Measurements from ENCODE around the gene MAP3K15. TPM values are rescaled to one million over a fixed set of nuclear protein-coding genes. Genes with fewer than 3 reads are reported as not detected.

Gene MAP3K15, protein sequence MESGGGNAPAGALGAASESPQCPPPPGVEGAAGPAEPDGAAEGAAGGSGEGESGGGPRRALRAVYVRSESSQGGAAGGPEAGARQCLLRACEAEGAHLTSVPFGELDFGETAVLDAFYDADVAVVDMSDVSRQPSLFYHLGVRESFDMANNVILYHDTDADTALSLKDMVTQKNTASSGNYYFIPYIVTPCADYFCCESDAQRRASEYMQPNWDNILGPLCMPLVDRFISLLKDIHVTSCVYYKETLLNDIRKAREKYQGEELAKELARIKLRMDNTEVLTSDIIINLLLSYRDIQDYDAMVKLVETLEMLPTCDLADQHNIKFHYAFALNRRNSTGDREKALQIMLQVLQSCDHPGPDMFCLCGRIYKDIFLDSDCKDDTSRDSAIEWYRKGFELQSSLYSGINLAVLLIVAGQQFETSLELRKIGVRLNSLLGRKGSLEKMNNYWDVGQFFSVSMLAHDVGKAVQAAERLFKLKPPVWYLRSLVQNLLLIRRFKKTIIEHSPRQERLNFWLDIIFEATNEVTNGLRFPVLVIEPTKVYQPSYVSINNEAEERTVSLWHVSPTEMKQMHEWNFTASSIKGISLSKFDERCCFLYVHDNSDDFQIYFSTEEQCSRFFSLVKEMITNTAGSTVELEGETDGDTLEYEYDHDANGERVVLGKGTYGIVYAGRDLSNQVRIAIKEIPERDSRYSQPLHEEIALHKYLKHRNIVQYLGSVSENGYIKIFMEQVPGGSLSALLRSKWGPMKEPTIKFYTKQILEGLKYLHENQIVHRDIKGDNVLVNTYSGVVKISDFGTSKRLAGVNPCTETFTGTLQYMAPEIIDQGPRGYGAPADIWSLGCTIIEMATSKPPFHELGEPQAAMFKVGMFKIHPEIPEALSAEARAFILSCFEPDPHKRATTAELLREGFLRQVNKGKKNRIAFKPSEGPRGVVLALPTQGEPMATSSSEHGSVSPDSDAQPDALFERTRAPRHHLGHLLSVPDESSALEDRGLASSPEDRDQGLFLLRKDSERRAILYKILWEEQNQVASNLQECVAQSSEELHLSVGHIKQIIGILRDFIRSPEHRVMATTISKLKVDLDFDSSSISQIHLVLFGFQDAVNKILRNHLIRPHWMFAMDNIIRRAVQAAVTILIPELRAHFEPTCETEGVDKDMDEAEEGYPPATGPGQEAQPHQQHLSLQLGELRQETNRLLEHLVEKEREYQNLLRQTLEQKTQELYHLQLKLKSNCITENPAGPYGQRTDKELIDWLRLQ (N-terminal part only)
- total RNA-seq (2022; extraction: Qiagen RNA extraction; ENCODE audit: low read depth): 1.4 to 2.1 TPM (median 1.7 TPM) in 5 replicates

DNA sequence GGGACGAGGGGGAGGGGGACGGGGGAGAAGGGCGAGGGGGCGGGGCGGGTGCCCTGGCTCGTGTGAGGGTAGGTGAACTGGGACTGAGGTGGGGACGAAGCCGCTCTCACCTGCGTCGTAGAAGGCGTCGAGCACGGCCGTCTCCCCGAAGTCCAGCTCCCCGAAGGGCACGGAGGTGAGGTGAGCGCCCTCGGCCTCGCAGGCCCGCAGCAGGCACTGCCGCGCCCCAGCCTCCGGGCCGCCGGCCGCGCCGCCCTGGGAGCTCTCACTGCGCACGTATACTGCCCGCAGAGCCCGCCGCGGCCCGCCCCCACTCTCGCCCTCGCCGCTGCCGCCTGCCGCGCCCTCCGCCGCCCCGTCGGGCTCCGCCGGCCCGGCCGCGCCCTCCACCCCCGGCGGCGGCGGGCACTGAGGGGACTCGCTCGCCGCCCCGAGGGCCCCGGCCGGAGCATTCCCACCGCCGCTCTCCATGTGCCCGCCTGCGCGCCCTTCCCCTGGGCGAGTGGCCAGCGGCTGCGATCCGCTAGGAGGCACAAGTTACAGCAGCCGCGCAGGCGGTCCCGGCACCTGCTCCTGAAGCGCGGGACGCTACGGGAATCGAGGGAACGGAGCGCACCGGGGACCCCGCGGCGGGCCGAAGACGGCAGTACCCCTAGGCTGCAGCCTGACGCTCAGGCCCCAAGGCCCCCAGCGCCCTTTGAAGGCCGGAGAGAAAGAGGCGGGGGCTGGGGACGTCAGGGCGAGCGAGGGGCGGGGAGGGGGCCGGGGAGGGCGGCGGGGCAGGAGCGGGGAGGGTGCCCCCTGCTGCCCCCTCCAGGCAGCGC, at the start of gene MAP3K15:
Gene MAP3K15, minus strand, starts transcription at position 718 of the 824 bp plus-strand sequence. Its CDS starts 247 bp downstream, at position 471.

DNA sequence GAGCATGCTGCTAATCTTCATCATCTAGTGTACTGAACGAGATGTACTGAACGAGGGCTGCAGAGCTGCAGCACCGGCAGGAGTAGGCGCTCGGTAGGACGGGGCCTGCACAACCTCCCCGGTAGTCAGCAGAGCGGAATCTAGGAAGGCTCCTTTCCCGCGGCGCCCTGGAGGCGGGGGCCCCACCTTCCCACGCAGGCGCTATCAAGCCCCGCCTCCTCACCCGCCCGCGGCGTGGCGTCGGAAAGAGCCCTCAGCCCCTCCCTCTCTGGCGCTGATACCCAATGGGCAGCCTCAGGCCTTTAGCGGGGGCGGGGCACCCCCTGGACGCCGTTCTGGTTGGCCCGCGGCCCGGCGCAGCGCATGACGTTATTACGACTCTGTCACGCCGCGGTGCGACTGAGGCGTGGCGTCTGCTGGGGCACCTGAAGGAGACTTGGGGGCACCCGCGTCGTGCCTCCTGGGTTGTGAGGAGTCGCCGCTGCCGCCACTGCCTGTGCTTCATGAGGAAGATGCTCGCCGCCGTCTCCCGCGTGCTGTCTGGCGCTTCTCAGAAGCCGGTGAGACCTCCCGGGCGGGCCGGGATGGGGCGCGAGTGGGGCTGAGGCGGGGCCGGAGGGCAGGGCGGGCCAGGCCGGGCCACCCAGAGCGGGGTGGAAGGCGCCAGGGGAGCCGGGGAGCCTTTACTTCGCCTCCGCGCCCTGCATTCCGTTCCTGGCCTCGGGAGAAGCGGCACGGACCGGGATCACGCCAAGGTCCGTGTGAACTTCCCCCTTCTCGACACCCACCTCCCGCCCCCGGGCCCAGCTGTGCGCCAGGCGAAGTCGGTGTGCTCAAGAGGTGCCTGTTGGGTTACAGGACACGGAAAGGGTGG, 171.5 kb downstream of the MAP3K15 start, which contains the start of gene PDHA1:
Gene PDHA1, plus strand, starts transcription at position 393 of the 874 bp plus-strand sequence. Its CDS starts 111 bp downstream, at position 504.

Other genes with a start within 250 kb of the MAP3K15 start
- gene PDHA1, start 171.6 kb downstream of the MAP3K15 start, total RNA-seq (2022; extraction: Qiagen RNA extraction; ENCODE audit: low read depth): 221 to 327 TPM (median 271 TPM) in 5 replicates

Measured in A549 treated with RU486 at 1 μM for 4 hours (cell line).